GM21717 (cell line): ENCODE data around the gene MPI.
"Not testable (repeated sequence)": the region's sequence is repeated elsewhere in the genome, so short reads cannot be mapped to it uniquely, and the experiment has no call there.

Experiments used
- ATAC-seq: cut with Tn5 transposase; IDR thresholded peaks from one replicate; pipeline ENCODE4 v1.9.1; 2021; ENCODE audit warnings: mild to moderate bottlenecking, moderate library complexity; ENCODE audit not compliant: unreplicated experiment

Gene MPI

GRCh38 chr15:74924525-74924924 lies 34.7 kb downstream of the MPI start:
- no peak for ATAC-seq

- no peak for ATAC-seq
These were observed 38.9 kb downstream of the MPI start for GRCh38 chr15:74928771-74929198.

GRCh38 chr15:74933573-74933972 lies 43.7 kb downstream of the MPI start:
- no peak for ATAC-seq

- ATAC-seq = not testable (repeated sequence)
These were observed 45.4 kb downstream of the MPI start for GRCh38 chr15:74935193-74935592.

GRCh38 chr15:74937272-74937589 lies 47.4 kb downstream of the MPI start:
- no peak for ATAC-seq

GRCh38 chr15:74937590-74938371 lies 47.9 kb downstream of the MPI start, which contains the start of gene COX5A:
Gene COX5A (minus strand): TSS chr15:74938073. CDS start chr15:74938014, 59 bp downstream.
- ATAC-seq = peak; percentile 78

GRCh38 chr15:74950078-74950908 lies 60.5 kb downstream of the MPI start:
- ATAC-seq = no peak

- ATAC-seq = no peak
These were observed 61.2 kb downstream of the MPI start for GRCh38 chr15:74951006-74951405.
